ENCODE data around the gene ARHGAP6. TPM values are rescaled to one million over a fixed set of nuclear protein-coding genes. Genes with fewer than 3 reads are reported as not detected.
A peak's percentile ranks its signal among the peaks of the same experiment; 100 is the strongest.

The ARHGAP6 gene
- total RNA-seq, 6 experiments from 2014 or later, result 0.51 to 1.0 (median 0.69) TPM

DNA sequence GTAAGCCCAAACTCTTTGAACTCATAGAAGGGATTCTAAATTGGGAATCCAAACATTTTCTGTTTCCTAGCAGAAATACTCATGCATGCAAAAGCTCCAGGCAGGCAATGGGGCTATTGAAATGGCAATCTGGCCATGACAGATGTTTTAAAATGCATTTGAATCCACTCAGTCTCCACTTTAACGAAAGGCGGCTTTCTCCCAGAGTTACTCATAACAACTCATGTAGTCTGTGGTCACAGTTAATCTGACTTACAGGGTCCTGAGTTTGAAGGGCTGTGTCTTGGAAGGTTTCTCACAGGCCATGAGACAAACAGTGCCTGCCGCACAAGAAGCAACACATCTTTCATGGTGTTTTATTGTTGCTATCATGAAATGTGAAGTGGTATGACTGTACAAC is 186.8 kb downstream of the ARHGAP6 start:
- H3K27me3 Mint-ChIP-seq (ENCODE audit: insufficient read depth), result peaks cover 8% of the 10 kb centered on the region
- TF ChIP-seq, protein P1, sequence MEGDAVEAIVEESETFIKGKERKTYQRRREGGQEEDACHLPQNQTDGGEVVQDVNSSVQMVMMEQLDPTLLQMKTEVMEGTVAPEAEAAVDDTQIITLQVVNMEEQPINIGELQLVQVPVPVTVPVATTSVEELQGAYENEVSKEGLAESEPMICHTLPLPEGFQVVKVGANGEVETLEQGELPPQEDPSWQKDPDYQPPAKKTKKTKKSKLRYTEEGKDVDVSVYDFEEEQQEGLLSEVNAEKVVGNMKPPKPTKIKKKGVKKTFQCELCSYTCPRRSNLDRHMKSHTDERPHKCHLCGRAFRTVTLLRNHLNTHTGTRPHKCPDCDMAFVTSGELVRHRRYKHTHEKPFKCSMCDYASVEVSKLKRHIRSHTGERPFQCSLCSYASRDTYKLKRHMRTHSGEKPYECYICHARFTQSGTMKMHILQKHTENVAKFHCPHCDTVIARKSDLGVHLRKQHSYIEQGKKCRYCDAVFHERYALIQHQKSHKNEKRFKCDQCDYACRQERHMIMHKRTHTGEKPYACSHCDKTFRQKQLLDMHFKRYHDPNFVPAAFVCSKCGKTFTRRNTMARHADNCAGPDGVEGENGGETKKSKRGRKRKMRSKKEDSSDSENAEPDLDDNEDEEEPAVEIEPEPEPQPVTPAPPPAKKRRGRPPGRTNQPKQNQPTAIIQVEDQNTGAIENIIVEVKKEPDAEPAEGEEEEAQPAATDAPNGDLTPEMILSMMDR (IDR thresholded peaks at IDR 0.05), result no peak
- H3K36me3 Mint-ChIP-seq (ENCODE audit: low read depth), result no peaks in the 10 kb centered on the region
- no peak overlapping the region for H3K27ac Mint-ChIP-seq
- H3K4me3 Mint-ChIP-seq, result no peak overlapping the region
- DNase-seq, result no peak
- H3K9me3 Mint-ChIP-seq, result no peaks in the 10 kb centered on the region
- H3K4me1 Mint-ChIP-seq (ENCODE audit: low read depth), result no peaks in the 10 kb centered on the region

DNA sequence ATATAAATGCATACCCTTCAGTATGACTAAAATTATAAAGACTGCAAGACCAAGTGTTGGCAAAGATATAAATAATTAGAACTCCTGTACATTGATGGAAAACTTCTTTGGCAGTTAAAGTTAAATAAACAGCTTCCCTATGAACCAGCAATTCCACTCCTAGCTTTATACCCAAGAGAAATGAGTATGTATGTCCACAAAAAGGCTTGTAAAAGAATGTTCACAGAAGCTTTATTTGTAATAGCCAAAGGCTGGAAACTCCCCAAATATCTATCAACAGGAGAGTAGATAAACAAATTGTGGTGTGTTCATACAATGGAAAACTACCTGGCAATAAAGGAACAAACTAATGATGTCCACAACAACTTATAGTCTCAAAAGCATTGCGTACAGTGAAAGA is 187.7 kb downstream of the ARHGAP6 start:
- TF ChIP-seq, protein P1 (IDR thresholded peaks at IDR 0.05), result no peak
- Mint-ChIP-seq H3K27me3 (ENCODE audit: insufficient read depth) (peaks cover 4% of the 10 kb centered on the region; the same call in 1 of the 2 replicates), H3K9me3 (no peaks in the 10 kb centered on the region), H3K4me3 (no peak overlapping the region), H3K27ac (no peak overlapping the region), H3K36me3 (ENCODE audit: low read depth) (no peaks in the 10 kb centered on the region), H3K4me1 (ENCODE audit: low read depth) (no peaks in the 10 kb centered on the region)
- DNase-seq, result no peak

DNA sequence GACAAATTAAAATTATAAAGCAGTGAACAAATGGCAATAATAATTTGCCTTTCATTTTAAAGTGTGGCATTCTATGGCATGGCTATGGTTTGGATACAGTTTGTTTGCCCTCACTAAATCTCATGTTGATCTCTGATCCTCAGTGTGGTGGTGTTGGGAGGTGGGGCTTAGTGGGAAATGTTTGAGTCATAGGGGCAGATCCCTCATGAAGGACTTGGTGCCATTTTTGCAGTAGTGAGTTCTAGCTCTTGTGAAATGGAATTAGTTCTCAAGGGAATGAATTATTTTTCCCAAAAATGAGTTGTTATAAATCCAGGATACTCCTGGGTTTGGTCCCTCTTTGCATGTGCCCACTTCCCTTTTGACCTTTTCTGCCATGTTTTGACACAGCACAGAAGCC is 191.1 kb downstream of the ARHGAP6 start:
- DNase-seq, result no peak
- Mint-ChIP-seq H3K27ac (no peak overlapping the region), H3K4me3 (no peak overlapping the region), H3K27me3 (ENCODE audit: insufficient read depth) (no peaks in the 10 kb centered on the region), H3K36me3 (ENCODE audit: low read depth) (no peaks in the 10 kb centered on the region), H3K9me3 (no peaks in the 10 kb centered on the region), H3K4me1 (ENCODE audit: low read depth) (peaks cover 22% of the 10 kb centered on the region)
- TF ChIP-seq, protein P1 (IDR thresholded peaks at IDR 0.05), result no peak

DNA sequence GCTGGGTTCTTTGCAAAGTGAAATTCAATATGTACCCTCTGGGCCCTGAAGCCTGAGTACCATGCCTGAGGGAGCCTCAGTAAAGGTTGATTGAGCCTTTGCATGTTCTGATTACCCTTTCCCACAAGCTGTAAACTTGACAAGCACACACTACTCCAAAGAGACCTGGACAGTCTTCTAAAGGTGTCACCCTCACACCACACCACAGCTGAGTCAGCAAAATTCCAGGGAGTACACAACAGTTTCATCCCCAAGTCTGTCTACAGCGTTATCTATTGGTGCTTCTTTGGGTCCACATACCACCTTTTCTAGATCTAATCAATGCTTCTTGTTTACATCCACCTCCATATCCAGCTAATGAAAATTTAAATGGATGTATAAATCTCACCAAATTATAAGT is 191.7 kb downstream of the ARHGAP6 start:
- no peaks in the 10 kb centered on the region for H3K27me3 Mint-ChIP-seq (ENCODE audit: insufficient read depth)
- H3K9me3 Mint-ChIP-seq, result no peaks in the 10 kb centered on the region
- H3K27ac Mint-ChIP-seq, result no peak overlapping the region
- TF ChIP-seq, protein P1 (IDR thresholded peaks at IDR 0.05), result no peak
- peaks cover 25% of the 10 kb centered on the region for H3K4me1 Mint-ChIP-seq (ENCODE audit: low read depth)
- H3K4me3 Mint-ChIP-seq, result no peak overlapping the region
- H3K36me3 Mint-ChIP-seq (ENCODE audit: low read depth), result no peaks in the 10 kb centered on the region
- DNase-seq, result no peak

DNA sequence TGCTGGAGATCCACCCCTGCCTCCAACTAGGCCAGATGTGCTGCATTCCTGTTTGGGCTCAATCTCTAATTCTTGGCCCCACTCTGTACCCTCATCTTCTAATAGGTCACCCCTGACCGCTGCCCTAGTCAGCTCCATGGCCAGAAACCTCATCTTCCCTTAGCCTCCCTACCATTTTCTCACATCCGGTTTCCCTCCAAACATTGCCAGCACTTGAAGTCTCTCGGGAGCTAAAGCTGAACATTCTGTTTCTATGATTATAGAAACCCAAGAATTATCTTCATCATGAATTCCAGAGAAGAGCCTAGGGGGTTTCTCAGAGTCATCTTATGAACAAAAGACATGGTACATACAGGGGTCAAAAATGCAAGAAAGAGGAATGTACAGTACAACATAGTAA is 192.8 kb downstream of the ARHGAP6 start:
- Mint-ChIP-seq H3K27me3 (ENCODE audit: insufficient read depth) (no peaks in the 10 kb centered on the region), H3K27ac (no peak overlapping the region)
- TF ChIP-seq, protein P1 (IDR thresholded peaks at IDR 0.05), result no peak

DNA sequence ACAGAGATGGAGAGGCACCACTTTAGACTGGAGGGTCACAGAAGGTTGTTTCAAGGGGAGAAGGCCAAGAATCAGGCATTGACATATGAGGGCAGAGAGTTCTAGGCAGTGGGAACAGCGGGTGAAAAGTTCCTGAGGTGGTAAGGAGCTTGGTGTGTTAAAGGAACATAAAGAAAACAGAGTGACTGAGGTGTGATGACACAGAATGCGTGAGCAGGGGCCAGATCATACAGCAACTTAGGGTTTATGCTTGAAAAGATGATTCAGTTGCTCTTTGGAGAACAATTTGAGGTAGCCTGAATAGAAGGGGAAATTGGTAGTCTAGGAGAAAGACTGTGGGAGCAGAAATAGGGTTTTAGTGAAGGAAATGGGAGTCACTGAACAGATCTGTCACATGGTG is 193.3 kb downstream of the ARHGAP6 start:
- H3K36me3 Mint-ChIP-seq (ENCODE audit: low read depth), result no peaks in the 10 kb centered on the region
- peak overlapping the region; percentile 42; the same call in 1 of the 2 replicates for H3K27ac Mint-ChIP-seq
- H3K4me3 Mint-ChIP-seq, result no peak overlapping the region
- no peak for DNase-seq
- TF ChIP-seq, protein P1 (IDR thresholded peaks at IDR 0.05), result no peak
- H3K4me1 Mint-ChIP-seq (ENCODE audit: low read depth), result peaks cover 25% of the 10 kb centered on the region
- no peaks in the 10 kb centered on the region for H3K27me3 Mint-ChIP-seq (ENCODE audit: insufficient read depth)
- no peaks in the 10 kb centered on the region for H3K9me3 Mint-ChIP-seq

More for the DNA sequence above, 192.8 kb downstream of the ARHGAP6 start:
- H3K9me3 Mint-ChIP-seq, result no peaks in the 10 kb centered on the region
- DNase-seq, result no peak
- no peaks in the 10 kb centered on the region for H3K36me3 Mint-ChIP-seq (ENCODE audit: low read depth)
- peaks cover 25% of the 10 kb centered on the region for H3K4me1 Mint-ChIP-seq (ENCODE audit: low read depth)
- H3K4me3 Mint-ChIP-seq, result no peak overlapping the region

Data from HFFc6 (cell line).